ENCODE data around the gene HIGD1C. TPM values are rescaled to one million over a fixed set of nuclear protein-coding genes. Genes with fewer than 3 reads are reported as not detected.

HIGD1C gene
- total and polyA plus RNA-seq, 2 of the 8 experiments (the other 6 are each of a cell fraction or from before 2014, with no cell fraction given), result not detected

DNA sequence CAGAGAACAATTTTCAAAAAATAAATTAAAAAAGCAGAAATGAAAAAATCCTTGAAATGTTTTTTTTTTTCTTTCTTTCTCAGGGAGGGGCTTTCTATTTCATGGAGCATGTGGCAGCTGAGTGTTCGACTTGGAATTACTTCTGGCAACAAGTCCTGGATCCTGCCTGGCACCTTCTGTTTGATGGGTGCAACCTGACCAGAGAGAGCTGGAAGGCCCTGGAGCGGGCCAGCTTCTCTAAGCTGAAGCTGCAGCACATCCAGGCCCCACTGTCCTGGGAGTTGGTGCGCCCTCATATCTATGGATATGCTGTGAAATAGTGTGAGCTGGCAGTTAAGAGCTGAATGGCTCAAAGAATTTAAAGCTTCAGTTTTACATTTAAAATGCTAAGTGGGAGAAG, 22.5 kb upstream of the HIGD1C start:
- ChIA-PET CTCF (ENCODE audit: partially characterized antibody) (interaction anchor here (0.6 to 1.8 kb wide), 5 partner anchors 9 to 1471 kb away, joined by 3 to 5 read pairs (median 3); no protein-coding TSS in a partner anchor), POLR2A (ENCODE audit: partially characterized antibody) (no interaction called here)
- no peak overlapping the region for H3K4me2 ChIP-seq (ENCODE audit: insufficient read depth in 1 of 2, low read depth in 2 of 2, low read length in 2 of 2)
- no peak overlapping the region for H3K56ac ChIP-seq (replicated peaks; ENCODE audit: insufficient read length, low read depth, low read length)
- H3K23me2 ChIP-seq (ENCODE audit: low read depth, low read length), result peaks cover 4% of the 10 kb centered on the region
- DNase-seq (ENCODE audit: low read depth in 1 of 2, low spot score in 2 of 2) (no peak), FAIRE-seq (no peak)
- 84% methylated on average over 3 of the region's 3 CpGs; no CpG with 5 or more reads in 1 of the 2 experiments for WGBS, 2 experiments (ENCODE audit: extremely low coverage in 1 of 2, insufficient coverage in 1 of 2, insufficient read length in 1 of 2, insufficient replicate concordance in 2 of 2, low coverage in 1 of 2, low lambda C conversion rate in 2 of 2, missing lambda C conversion rate in 1 of 2)
- no peak overlapping the region for H3K23ac ChIP-seq (ENCODE audit: insufficient read length)
- no peak overlapping the region for H2BK15ac ChIP-seq (ENCODE audit: low read length)
- no peaks in the 10 kb centered on the region for H3K9me3 ChIP-seq (ENCODE audit: insufficient read depth in 2 of 2, low read depth in 1 of 2, low read length in 1 of 2)
- no peak overlapping the region for H2BK5ac ChIP-seq (ENCODE audit: low read depth, low read length)
- H4K20me1 ChIP-seq (replicated peaks in 1 of 2; ENCODE audit: control insufficient read depth in 1 of 2, insufficient read depth in 2 of 2, low read length in 2 of 2), result no peaks in the 10 kb centered on the region
- H3K27ac ChIP-seq (ENCODE audit: low read depth, low read length), result no peak overlapping the region
- H3K4me1 ChIP-seq (replicated peaks in 1 of 4; ENCODE audit: control insufficient read depth in 3 of 4, insufficient read depth in 4 of 4, low read length in 3 of 4), result peaks cover 0 to 5% (median 3%) of the 10 kb centered on the region in 4 experiments; a peak in 3 of 7 replicates
- H2BK120ac ChIP-seq (replicated peaks; ENCODE audit: low read depth, low read length), result no peak overlapping the region
- H2BK12ac ChIP-seq (ENCODE audit: low read depth, low read length), result no peak overlapping the region
- H3K36me3 ChIP-seq (ENCODE audit: control insufficient read depth in 2 of 4, insufficient read depth in 4 of 4, low read length in 3 of 4), result no peaks in the 10 kb centered on the region
- peaks cover 0 to 16% of the 10 kb centered on the region in 2 experiments; a peak in 2 of 4 replicates for H3K79me2 ChIP-seq (ENCODE audit: control insufficient read depth in 1 of 2, insufficient read depth in 2 of 2, low read length in 2 of 2)
- no peak overlapping the region for H3K14ac ChIP-seq (ENCODE audit: insufficient read length)
- H4K8ac ChIP-seq (ENCODE audit: extremely low read depth, insufficient read depth, low read length), result no peak overlapping the region; the same call in 1 of the 2 replicates
- H4K91ac ChIP-seq (replicated peaks; ENCODE audit: insufficient read length, low read length), result no peak overlapping the region
- no peak overlapping the region for H3K9ac ChIP-seq (replicated peaks in 1 of 4; ENCODE audit: extremely low read depth in 1 of 4, low read depth in 3 of 4, low read length in 3 of 4)
- H2BK20ac ChIP-seq (ENCODE audit: low read length), result no peak overlapping the region
- H3K4ac ChIP-seq (replicated peaks; ENCODE audit: insufficient read length, low read depth, low read length), result no peak overlapping the region
- no peak overlapping the region for H4K5ac ChIP-seq (ENCODE audit: insufficient read length, low read depth, low read length)
- no peaks in the 10 kb centered on the region for H3K27me3 ChIP-seq (replicated peaks in 1 of 4; ENCODE audit: control insufficient read depth in 3 of 4, extremely low read depth in 1 of 4, insufficient read depth in 3 of 4, low read length in 3 of 4)
- TF ChIP-seq, protein P1, sequence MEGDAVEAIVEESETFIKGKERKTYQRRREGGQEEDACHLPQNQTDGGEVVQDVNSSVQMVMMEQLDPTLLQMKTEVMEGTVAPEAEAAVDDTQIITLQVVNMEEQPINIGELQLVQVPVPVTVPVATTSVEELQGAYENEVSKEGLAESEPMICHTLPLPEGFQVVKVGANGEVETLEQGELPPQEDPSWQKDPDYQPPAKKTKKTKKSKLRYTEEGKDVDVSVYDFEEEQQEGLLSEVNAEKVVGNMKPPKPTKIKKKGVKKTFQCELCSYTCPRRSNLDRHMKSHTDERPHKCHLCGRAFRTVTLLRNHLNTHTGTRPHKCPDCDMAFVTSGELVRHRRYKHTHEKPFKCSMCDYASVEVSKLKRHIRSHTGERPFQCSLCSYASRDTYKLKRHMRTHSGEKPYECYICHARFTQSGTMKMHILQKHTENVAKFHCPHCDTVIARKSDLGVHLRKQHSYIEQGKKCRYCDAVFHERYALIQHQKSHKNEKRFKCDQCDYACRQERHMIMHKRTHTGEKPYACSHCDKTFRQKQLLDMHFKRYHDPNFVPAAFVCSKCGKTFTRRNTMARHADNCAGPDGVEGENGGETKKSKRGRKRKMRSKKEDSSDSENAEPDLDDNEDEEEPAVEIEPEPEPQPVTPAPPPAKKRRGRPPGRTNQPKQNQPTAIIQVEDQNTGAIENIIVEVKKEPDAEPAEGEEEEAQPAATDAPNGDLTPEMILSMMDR (IDR thresholded peaks at IDR 0.05; ENCODE audit: control extremely low read depth in 1 of 3, insufficient read depth in 1 of 3, low read depth in 1 of 3, low read length in 3 of 3), result no peak
- TF ChIP-seq, protein P2, sequence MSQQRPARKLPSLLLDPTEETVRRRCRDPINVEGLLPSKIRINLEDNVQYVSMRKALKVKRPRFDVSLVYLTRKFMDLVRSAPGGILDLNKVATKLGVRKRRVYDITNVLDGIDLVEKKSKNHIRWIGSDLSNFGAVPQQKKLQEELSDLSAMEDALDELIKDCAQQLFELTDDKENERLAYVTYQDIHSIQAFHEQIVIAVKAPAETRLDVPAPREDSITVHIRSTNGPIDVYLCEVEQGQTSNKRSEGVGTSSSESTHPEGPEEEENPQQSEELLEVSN (IDR thresholded peaks at IDR 0.05), result peak; percentile 22; the same call in 1 of the 2 replicates
- no peak for TF ChIP-seq MAFK (IDR thresholded peaks at IDR 0.05; ENCODE audit: low read depth, low read length)
- TF ChIP-seq TEAD4 (IDR thresholded peaks at IDR 0.05; ENCODE audit: low read depth, low read length), result no peak
- TF ChIP-seq RAD21 (IDR thresholded peaks at IDR 0.05 in 1 of 2, conservative IDR thresholded peaks at IDR 0.05 in 1 of 2; ENCODE audit: low read depth in 2 of 2, low read length in 2 of 2), result no peak
- no peak for TF ChIP-seq SP4 (IDR thresholded peaks at IDR 0.05; ENCODE audit: low read length)
- no peak overlapping the region for H3K4me3 ChIP-seq (ENCODE audit: extremely low read depth in 1 of 4, insufficient read depth in 2 of 4, low read depth in 3 of 4, low read length in 4 of 4)
- H3K79me1 ChIP-seq (ENCODE audit: low read depth, low read length), result no peaks in the 10 kb centered on the region
- no peak overlapping the region for H2AK5ac ChIP-seq (ENCODE audit: low read depth, low read length)
- no peak overlapping the region for H3K18ac ChIP-seq (ENCODE audit: extremely low read depth, low read length)
- no peak overlapping the region for H2AFZ ChIP-seq (ENCODE audit: low read length)

All from H1 (cell line).